ENCODE results near the gene CA9.

CA9 gene

DNA sequence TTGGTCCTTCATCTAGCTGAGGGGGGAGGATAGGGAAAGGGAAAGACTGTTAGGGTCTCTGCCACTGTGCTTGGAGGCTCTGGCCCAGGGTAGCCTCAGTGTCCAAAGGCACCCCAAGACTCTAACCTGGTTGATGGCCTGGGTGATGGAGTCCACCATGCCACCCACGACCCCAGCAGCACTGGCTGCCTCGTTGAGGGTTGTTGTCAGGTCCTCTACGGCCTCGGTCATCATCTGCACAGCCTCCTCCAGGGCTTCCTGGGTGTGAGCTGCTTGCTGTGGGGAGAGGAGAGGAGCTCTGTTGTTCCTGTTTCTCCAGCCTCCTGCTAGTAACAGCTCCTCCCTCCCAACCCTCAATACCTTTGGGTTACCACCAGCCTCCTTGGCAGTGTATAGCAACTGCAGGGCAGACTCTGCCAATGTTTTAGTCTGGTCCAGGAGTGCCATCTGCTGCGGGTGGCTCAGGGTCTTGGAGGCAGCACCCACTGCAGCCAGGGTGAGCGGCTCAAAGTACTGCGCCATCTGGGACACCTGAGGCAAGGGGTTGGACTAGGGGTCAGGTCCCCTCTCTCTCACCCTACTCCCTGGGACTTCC is 32.2 kb downstream of the CA9 start:
- 100% methylated on average over 2 of the region's 7 CpGs for WGBS (ENCODE audit: insufficient coverage)
- CTCF ChIA-PET = interaction anchor here (0.8 to 5.8 kb wide), 8 partner anchors 9 to 198 kb away, joined by 3 to 37 read pairs (median 4); partner anchors contain the start of gene ARHGEF39
- Histone ChIP-seq H3K9me3 (ENCODE audit: control extremely low read depth in 1 of 5, control insufficient read depth in 4 of 5, insufficient read depth in 2 of 5, low read depth in 1 of 5, low read length in 4 of 5) (no peaks in the 10 kb centered on the region), H3K27me3 (replicated peaks in 2 of 5; ENCODE audit: control insufficient read depth in 4 of 5, insufficient read depth in 5 of 5, low read length in 4 of 5) (no peaks in the 10 kb centered on the region), H3K4me1 (ENCODE audit: control extremely low read depth in 1 of 4, control insufficient read depth in 4 of 4, insufficient read depth in 4 of 4, low read length in 3 of 4) (no peaks in the 10 kb centered on the region), H3K36me3 (ENCODE audit: control insufficient read depth in 4 of 4, insufficient read depth in 4 of 4, low read length in 3 of 4) (peaks cover 39 to 93% (median 85%) of the 10 kb centered on the region in 4 experiments), H3K27ac (ENCODE audit: insufficient read depth in 1 of 2, low read depth in 1 of 2, low read length in 2 of 2, poor library complexity in 1 of 2, severe bottlenecking in 2 of 2) (no peak overlapping the region), H3K4me3 (ENCODE audit: control insufficient read depth in 1 of 7, extremely low read depth in 1 of 7, insufficient read depth in 4 of 7, low read depth in 2 of 7, low read length in 6 of 7) (no peak overlapping the region)
- DNase-seq = no peak
- POLR2A ChIA-PET = no interaction called here

DNA sequence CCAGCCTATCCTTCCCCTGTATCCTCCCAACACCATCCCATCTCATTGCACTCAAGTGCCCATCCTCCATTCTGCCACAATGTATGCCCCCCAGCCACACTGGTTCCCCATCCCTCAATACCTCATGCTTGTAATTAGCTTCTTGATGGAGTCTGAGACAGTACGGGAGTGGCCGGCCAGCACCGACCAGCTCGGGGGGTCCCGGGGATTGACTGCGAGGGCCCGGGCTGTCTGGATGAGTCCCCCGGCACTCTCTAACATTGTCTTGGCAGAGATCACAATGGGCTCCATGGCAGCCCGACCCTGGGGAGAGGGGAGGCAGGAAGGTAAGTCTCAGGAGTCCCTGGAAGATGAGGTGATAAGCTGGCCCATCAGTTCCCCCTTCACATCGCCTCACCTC is 33.2 kb downstream of the CA9 start:
- no peaks in the 10 kb centered on the region for H3K27me3 ChIP-seq (replicated peaks in 2 of 5; ENCODE audit: control insufficient read depth in 4 of 5, insufficient read depth in 5 of 5, low read length in 4 of 5)
- H3K4me1 ChIP-seq (ENCODE audit: control extremely low read depth in 1 of 4, control insufficient read depth in 4 of 4, insufficient read depth in 4 of 4, low read length in 3 of 4) = no peaks in the 10 kb centered on the region
- CTCF ChIA-PET = interaction anchor here (0.8 to 5.8 kb wide), 6 partner anchors 8 to 106 kb away, joined by 3 to 37 read pairs (median 7); no protein-coding TSS in a partner anchor
- peaks cover 37 to 93% (median 86%) of the 10 kb centered on the region in 4 experiments for H3K36me3 ChIP-seq (ENCODE audit: control insufficient read depth in 4 of 4, insufficient read depth in 4 of 4, low read length in 3 of 4)
- no peak for DNase-seq
- no peak overlapping the region for H3K27ac ChIP-seq (ENCODE audit: insufficient read depth in 1 of 2, low read depth in 1 of 2, low read length in 2 of 2, poor library complexity in 1 of 2, severe bottlenecking in 2 of 2)
- H3K4me3 ChIP-seq (ENCODE audit: control insufficient read depth in 1 of 7, extremely low read depth in 1 of 7, insufficient read depth in 4 of 7, low read depth in 2 of 7, low read length in 6 of 7) = no peak overlapping the region
- WGBS (ENCODE audit: insufficient coverage) = 100% methylated on average over 7 of the region's 10 CpGs
- H3K9me3 ChIP-seq (ENCODE audit: control extremely low read depth in 1 of 5, control insufficient read depth in 4 of 5, insufficient read depth in 2 of 5, low read depth in 1 of 5, low read length in 4 of 5) = no peaks in the 10 kb centered on the region
- POLR2A ChIA-PET = no interaction called here

DNA sequence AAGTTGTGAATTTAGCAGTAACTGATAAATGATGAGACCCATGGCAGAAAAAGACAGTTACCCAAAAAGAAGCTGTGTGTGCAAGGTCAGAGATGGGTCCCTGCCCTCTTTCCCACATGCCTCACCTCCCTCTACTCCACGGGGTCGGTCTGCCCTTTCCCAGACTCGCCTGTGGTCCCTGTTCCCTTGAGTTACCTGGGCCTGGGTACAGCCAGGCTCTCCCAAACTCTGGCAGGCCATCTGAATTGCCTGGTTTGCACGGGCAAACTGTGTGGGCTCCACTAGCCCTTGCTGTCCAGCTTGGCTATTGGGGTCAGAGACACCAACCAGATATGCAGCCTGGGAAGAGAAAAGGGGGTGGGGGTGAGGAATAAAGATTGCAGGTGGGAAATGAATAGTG is 34.4 kb downstream of the CA9 start:
- peaks cover 37 to 94% (median 86%) of the 10 kb centered on the region in 4 experiments for H3K36me3 ChIP-seq (ENCODE audit: control insufficient read depth in 4 of 4, insufficient read depth in 4 of 4, low read length in 3 of 4)

DNA sequence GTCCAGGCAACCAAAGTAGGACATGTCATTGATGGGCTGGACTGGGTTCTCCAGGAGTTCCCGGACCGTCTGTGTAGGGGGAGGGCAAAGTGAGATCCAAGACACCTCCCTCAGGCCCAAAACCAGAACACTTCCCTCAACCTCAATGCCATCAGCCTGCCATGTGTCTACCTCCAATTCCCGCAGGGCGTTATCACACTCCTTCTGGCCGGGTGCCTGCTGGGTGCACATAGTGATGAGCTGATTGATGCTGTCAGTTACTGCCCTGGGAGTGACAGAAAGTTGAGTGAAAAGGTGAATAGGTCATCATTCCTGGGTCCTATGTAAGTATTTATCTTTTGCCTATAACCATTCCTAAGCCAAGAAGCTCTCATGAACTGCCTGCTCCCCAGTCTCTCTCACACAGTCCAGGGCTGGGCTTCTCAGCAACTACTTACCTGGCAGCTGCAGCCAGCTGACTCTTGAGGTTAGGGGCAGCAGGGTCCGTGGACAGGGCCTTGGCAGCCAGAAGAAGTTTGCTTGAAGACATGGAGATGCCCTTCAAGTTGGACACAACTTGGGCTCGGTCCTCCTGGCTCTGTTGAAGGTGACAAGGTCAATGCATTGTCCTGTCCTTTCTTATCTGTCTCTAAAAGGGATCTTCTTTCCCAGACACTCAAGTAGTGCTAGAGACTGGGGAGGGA is 37.2 kb downstream of the CA9 start:
- ChIA-PET POLR2A (interaction anchor here (1.1 kb wide), 1 partner anchor 17 kb away, joined by 5 read pairs; no protein-coding TSS in a partner anchor), CTCF (interaction anchor here (11.1 to 13.4 kb wide), 2 partner anchors 15 to 18 kb away, joined by 86 to 94 read pairs; partner anchors contain the start of genes CREB3 and TLN1)
- Histone ChIP-seq H3K27ac (ENCODE audit: insufficient read depth in 1 of 2, low read depth in 1 of 2, low read length in 2 of 2, poor library complexity in 1 of 2, severe bottlenecking in 2 of 2) (no peak overlapping the region), H3K4me3 (ENCODE audit: control insufficient read depth in 1 of 7, extremely low read depth in 1 of 7, insufficient read depth in 4 of 7, low read depth in 2 of 7, low read length in 6 of 7) (no peak overlapping the region), H3K4me1 (ENCODE audit: control extremely low read depth in 1 of 4, control insufficient read depth in 4 of 4, insufficient read depth in 4 of 4, low read length in 3 of 4) (no peaks in the 10 kb centered on the region), H3K27me3 (replicated peaks in 2 of 5; ENCODE audit: control insufficient read depth in 4 of 5, insufficient read depth in 5 of 5, low read length in 4 of 5) (no peaks in the 10 kb centered on the region), H3K9me3 (ENCODE audit: control extremely low read depth in 1 of 5, control insufficient read depth in 4 of 5, insufficient read depth in 2 of 5, low read depth in 1 of 5, low read length in 4 of 5) (no peaks in the 10 kb centered on the region), H3K36me3 (ENCODE audit: control insufficient read depth in 4 of 4, insufficient read depth in 4 of 4, low read length in 3 of 4) (peaks cover 41 to 93% (median 78%) of the 10 kb centered on the region in 4 experiments)
- 98% methylated on average over 4 of the region's 7 CpGs for WGBS (ENCODE audit: insufficient coverage)
- no peak for DNase-seq

More for the DNA sequence above, 34.4 kb downstream of the CA9 start:
- no peaks in the 10 kb centered on the region for H3K27me3 ChIP-seq (replicated peaks in 2 of 5; ENCODE audit: control insufficient read depth in 4 of 5, insufficient read depth in 5 of 5, low read length in 4 of 5)
- no peak overlapping the region for H3K4me3 ChIP-seq (ENCODE audit: control insufficient read depth in 1 of 7, extremely low read depth in 1 of 7, insufficient read depth in 4 of 7, low read depth in 2 of 7, low read length in 6 of 7)
- ChIA-PET POLR2A (interaction anchor here (0.5 to 0.9 kb wide), 3 partner anchors 9 to 626 kb away, joined by 3 read pairs; no protein-coding TSS in a partner anchor), CTCF (interaction anchor here (1.0 to 5.8 kb wide), 3 partner anchors 11 to 105 kb away, joined by 3 to 37 read pairs (median 23); no protein-coding TSS in a partner anchor)
- no peaks in the 10 kb centered on the region for H3K4me1 ChIP-seq (ENCODE audit: control extremely low read depth in 1 of 4, control insufficient read depth in 4 of 4, insufficient read depth in 4 of 4, low read length in 3 of 4)
- no peaks in the 10 kb centered on the region for H3K9me3 ChIP-seq (ENCODE audit: control extremely low read depth in 1 of 5, control insufficient read depth in 4 of 5, insufficient read depth in 2 of 5, low read depth in 1 of 5, low read length in 4 of 5)
- H3K27ac ChIP-seq (ENCODE audit: insufficient read depth in 1 of 2, low read depth in 1 of 2, low read length in 2 of 2, poor library complexity in 1 of 2, severe bottlenecking in 2 of 2) = no peak overlapping the region
- no peak for DNase-seq
- WGBS (ENCODE audit: insufficient coverage) = 100% methylated on average over 4 of the region's 4 CpGs

DNA sequence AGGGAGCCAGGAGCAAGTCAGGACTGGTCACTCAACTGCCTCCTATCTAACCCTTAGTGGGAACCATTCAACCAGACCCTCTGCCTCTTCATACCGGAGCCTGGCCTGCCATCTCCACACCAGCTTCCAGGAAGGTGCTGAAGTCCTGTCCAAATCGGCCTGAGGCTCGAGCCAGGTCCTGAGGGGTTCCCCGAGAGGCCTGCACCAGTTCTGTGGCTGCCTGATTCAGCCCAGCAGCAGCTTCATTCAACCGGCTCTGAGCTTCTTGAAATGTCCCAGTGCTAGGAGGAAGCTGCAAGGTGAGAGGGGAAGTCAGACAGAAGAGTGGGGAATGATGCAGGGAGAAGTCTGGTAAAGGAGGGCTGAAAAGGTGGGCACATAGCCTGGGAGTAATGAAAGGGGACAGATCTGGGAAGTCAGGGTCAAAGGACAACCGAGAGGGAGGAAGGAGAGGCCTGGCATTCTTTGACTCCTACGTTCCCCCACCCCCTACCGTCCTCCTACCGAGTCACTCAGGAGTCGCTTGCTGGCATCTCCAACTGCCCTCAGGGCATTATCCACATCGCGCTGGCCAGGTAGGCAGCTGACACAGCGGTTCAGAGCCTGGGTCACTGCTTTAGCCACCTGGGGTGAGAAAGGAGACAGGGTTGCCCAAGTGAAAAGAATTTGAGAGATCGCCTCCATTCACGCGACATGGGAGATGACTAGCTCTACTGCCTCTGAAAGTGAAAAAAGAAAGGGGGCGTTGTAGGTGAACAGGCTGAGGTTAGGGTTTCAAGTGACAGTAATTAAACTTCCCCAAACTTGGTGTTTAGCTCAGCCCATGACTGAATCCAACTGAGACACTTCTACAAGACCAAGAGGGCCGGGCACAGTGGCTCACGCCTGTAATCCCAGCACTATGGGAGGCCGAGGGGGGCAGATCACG is 38.0 kb downstream of the CA9 start:
- no peak for DNase-seq
- Histone ChIP-seq H3K9me3 (ENCODE audit: control extremely low read depth in 1 of 5, control insufficient read depth in 4 of 5, insufficient read depth in 2 of 5, low read depth in 1 of 5, low read length in 4 of 5) (no peaks in the 10 kb centered on the region), H3K27me3 (replicated peaks in 2 of 5; ENCODE audit: control insufficient read depth in 4 of 5, insufficient read depth in 5 of 5, low read length in 4 of 5) (no peaks in the 10 kb centered on the region), H3K4me1 (ENCODE audit: control extremely low read depth in 1 of 4, control insufficient read depth in 4 of 4, insufficient read depth in 4 of 4, low read length in 3 of 4) (no peaks in the 10 kb centered on the region), H3K27ac (ENCODE audit: insufficient read depth in 1 of 2, low read depth in 1 of 2, low read length in 2 of 2, poor library complexity in 1 of 2, severe bottlenecking in 2 of 2) (peak overlapping the region in 1 of 2 experiments; percentile 32), H3K36me3 (ENCODE audit: control insufficient read depth in 4 of 4, insufficient read depth in 4 of 4, low read length in 3 of 4) (peaks cover 45 to 92% (median 75%) of the 10 kb centered on the region in 4 experiments), H3K4me3 (ENCODE audit: control insufficient read depth in 1 of 7, extremely low read depth in 1 of 7, insufficient read depth in 4 of 7, low read depth in 2 of 7, low read length in 6 of 7) (no peak overlapping the region)
- CTCF ChIA-PET = interaction anchor here (0.9 to 13.4 kb wide), 5 partner anchors 10 to 42 kb away, joined by 3 to 94 read pairs (median 11); partner anchors contain the start of genes CREB3 and TLN1
- WGBS (ENCODE audit: insufficient coverage) = over 99% methylated on average over 18 of the region's 21 CpGs
- POLR2A ChIA-PET = interaction anchor here (0.6 to 1.1 kb wide), 3 partner anchors 17 to 819 kb away, joined by 3 to 6 read pairs (median 5); no protein-coding TSS in a partner anchor

DNA sequence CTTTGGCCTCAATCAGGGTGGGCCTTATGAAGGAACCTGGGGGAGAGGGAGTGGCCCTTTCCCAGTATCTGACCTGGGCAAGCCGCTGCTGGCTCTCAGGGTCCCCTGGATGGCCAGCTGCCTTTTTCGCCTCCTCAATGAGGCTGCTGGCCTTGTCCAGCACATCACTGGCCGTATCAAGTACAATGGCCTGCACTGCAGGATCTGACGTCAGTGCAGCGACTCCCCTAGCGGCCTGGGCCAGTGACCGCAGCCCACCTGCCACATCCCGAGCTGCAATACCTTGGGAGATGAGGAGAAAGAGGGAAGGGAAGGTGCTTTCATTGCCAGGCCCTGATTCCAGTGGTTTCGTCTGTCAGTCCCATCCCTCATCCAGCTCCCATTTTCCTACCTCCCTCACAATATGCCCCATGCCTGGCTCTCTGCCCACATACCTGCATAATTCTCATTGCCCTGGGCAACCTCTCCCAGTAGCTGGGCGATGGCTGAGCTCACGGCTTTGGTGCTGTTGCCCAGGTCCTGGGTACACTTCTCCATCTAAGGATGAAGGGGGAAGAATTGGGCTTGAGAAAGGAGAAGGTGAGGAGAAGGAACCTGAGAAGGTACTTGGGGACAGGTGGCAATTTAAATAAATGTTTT is 39.2 kb downstream of the CA9 start:
- no peak for DNase-seq
- Histone ChIP-seq H3K36me3 (ENCODE audit: control insufficient read depth in 4 of 4, insufficient read depth in 4 of 4, low read length in 3 of 4) (peaks cover 50 to 92% (median 75%) of the 10 kb centered on the region in 4 experiments), H3K4me3 (ENCODE audit: control insufficient read depth in 1 of 7, extremely low read depth in 1 of 7, insufficient read depth in 4 of 7, low read depth in 2 of 7, low read length in 6 of 7) (no peak overlapping the region), H3K27me3 (replicated peaks in 2 of 5; ENCODE audit: control insufficient read depth in 4 of 5, insufficient read depth in 5 of 5, low read length in 4 of 5) (no peaks in the 10 kb centered on the region), H3K27ac (ENCODE audit: insufficient read depth in 1 of 2, low read depth in 1 of 2, low read length in 2 of 2, poor library complexity in 1 of 2, severe bottlenecking in 2 of 2) (no peak overlapping the region), H3K9me3 (ENCODE audit: control extremely low read depth in 1 of 5, control insufficient read depth in 4 of 5, insufficient read depth in 2 of 5, low read depth in 1 of 5, low read length in 4 of 5) (no peaks in the 10 kb centered on the region), H3K4me1 (ENCODE audit: control extremely low read depth in 1 of 4, control insufficient read depth in 4 of 4, insufficient read depth in 4 of 4, low read length in 3 of 4) (no peaks in the 10 kb centered on the region)
- WGBS (ENCODE audit: insufficient coverage) = 98% methylated on average over 7 of the region's 11 CpGs
- ChIA-PET POLR2A (interaction anchor here (0.6 to 0.7 kb wide), 4 partner anchors 21 to 820 kb away, joined by 3 to 6 read pairs (median 4); no protein-coding TSS in a partner anchor), CTCF (interaction anchor here (1.4 to 13.4 kb wide), 4 partner anchors 9 to 43 kb away, joined by 3 to 94 read pairs (median 48); partner anchors contain the start of genes CREB3 and TLN1)
